ENCODE results near the gene AEN.

AEN gene

GRCh38 chr15:88613074-88613944 is 7.8 kb upstream of the AEN start:
- H4K20me1 ChIP-seq (ENCODE audit: insufficient read depth, low read length, poor library complexity, severe bottlenecking): no peaks in the 10 kb centered on the region
- no peak overlapping the region for H2AFZ ChIP-seq (ENCODE audit: low read length)
- no peak overlapping the region for H3K9ac ChIP-seq (ENCODE audit: low read depth, low read length, poor library complexity, severe bottlenecking)
- no peak overlapping the region for H3K4me3 ChIP-seq (ENCODE audit: low read length, poor library complexity, severe bottlenecking)
- H3K4me1 ChIP-seq (ENCODE audit: insufficient read depth, low read length, poor library complexity, severe bottlenecking): peaks cover 9% of the 10 kb centered on the region
- TF ChIP-seq, protein P1, sequence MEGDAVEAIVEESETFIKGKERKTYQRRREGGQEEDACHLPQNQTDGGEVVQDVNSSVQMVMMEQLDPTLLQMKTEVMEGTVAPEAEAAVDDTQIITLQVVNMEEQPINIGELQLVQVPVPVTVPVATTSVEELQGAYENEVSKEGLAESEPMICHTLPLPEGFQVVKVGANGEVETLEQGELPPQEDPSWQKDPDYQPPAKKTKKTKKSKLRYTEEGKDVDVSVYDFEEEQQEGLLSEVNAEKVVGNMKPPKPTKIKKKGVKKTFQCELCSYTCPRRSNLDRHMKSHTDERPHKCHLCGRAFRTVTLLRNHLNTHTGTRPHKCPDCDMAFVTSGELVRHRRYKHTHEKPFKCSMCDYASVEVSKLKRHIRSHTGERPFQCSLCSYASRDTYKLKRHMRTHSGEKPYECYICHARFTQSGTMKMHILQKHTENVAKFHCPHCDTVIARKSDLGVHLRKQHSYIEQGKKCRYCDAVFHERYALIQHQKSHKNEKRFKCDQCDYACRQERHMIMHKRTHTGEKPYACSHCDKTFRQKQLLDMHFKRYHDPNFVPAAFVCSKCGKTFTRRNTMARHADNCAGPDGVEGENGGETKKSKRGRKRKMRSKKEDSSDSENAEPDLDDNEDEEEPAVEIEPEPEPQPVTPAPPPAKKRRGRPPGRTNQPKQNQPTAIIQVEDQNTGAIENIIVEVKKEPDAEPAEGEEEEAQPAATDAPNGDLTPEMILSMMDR (conservative IDR thresholded peaks at IDR 0.05; ENCODE audit: low read length): no peak
- TF ChIP-seq EZH2phosphoT487 (IDR thresholded peaks at IDR 0.05; ENCODE audit: borderline replicate concordance): no peak
- H3K79me2 ChIP-seq (ENCODE audit: insufficient read depth, low read length): no peaks in the 10 kb centered on the region
- H3K9me3 ChIP-seq (ENCODE audit: insufficient read depth, low read depth, low read length): no peaks in the 10 kb centered on the region
- no peak overlapping the region for H3K4me2 ChIP-seq (ENCODE audit: low read depth, low read length, poor library complexity, severe bottlenecking)
- no peaks in the 10 kb centered on the region for H3F3A ChIP-seq (ENCODE audit: low read depth)
- no peaks in the 10 kb centered on the region for H3K36me3 ChIP-seq (ENCODE audit: insufficient read depth, low read length)
- no peaks in the 10 kb centered on the region for H3K27me3 ChIP-seq (ENCODE audit: insufficient read depth, low read length, poor library complexity, severe bottlenecking)
- no peaks in the 10 kb centered on the region for H3K9me2 ChIP-seq (replicated peaks; ENCODE audit: low read depth, low read length)

- Histone ChIP-seq H3K9ac (ENCODE audit: low read depth, low read length, poor library complexity, severe bottlenecking) (no peak overlapping the region), H3K4me1 (ENCODE audit: insufficient read depth, low read length, poor library complexity, severe bottlenecking) (peaks cover 7% of the 10 kb centered on the region), H2AFZ (ENCODE audit: low read length) (no peak overlapping the region), H3F3A (ENCODE audit: low read depth) (no peaks in the 10 kb centered on the region), H3K9me3 (ENCODE audit: insufficient read depth, low read depth, low read length) (no peaks in the 10 kb centered on the region), H3K4me3 (ENCODE audit: low read length, poor library complexity, severe bottlenecking) (no peak overlapping the region), H3K36me3 (ENCODE audit: insufficient read depth, low read length) (no peaks in the 10 kb centered on the region), H3K27me3 (ENCODE audit: insufficient read depth, low read length, poor library complexity, severe bottlenecking) (no peaks in the 10 kb centered on the region), H3K79me2 (ENCODE audit: insufficient read depth, low read length) (no peaks in the 10 kb centered on the region), H3K9me2 (replicated peaks; ENCODE audit: low read depth, low read length) (no peaks in the 10 kb centered on the region), H4K20me1 (ENCODE audit: insufficient read depth, low read length, poor library complexity, severe bottlenecking) (no peaks in the 10 kb centered on the region), H3K4me2 (ENCODE audit: low read depth, low read length, poor library complexity, severe bottlenecking) (no peak overlapping the region)
- no peak for TF ChIP-seq EZH2phosphoT487 (IDR thresholded peaks at IDR 0.05; ENCODE audit: borderline replicate concordance)
- TF ChIP-seq, protein P1 (conservative IDR thresholded peaks at IDR 0.05; ENCODE audit: low read length): no peak
Measured at GRCh38 chr15:88615303-88616107, 5.6 kb upstream of the AEN start.

- Histone ChIP-seq H3K9me3 (ENCODE audit: insufficient read depth, low read depth, low read length) (no peaks in the 10 kb centered on the region), H3K4me1 (ENCODE audit: insufficient read depth, low read length, poor library complexity, severe bottlenecking) (no peaks in the 10 kb centered on the region), H3K36me3 (ENCODE audit: insufficient read depth, low read length) (no peaks in the 10 kb centered on the region), H3K9ac (ENCODE audit: low read depth, low read length, poor library complexity, severe bottlenecking) (no peak overlapping the region), H2AFZ (ENCODE audit: low read length) (no peak overlapping the region), H3K27me3 (ENCODE audit: insufficient read depth, low read length, poor library complexity, severe bottlenecking) (no peaks in the 10 kb centered on the region), H3K4me3 (ENCODE audit: low read length, poor library complexity, severe bottlenecking) (no peak overlapping the region), H3K79me2 (ENCODE audit: insufficient read depth, low read length) (peaks cover under 1% of the 10 kb centered on the region; the same call in 1 of the 2 replicates), H3F3A (ENCODE audit: low read depth) (no peaks in the 10 kb centered on the region), H3K4me2 (ENCODE audit: low read depth, low read length, poor library complexity, severe bottlenecking) (no peak overlapping the region), H3K9me2 (replicated peaks; ENCODE audit: low read depth, low read length) (no peaks in the 10 kb centered on the region), H4K20me1 (ENCODE audit: insufficient read depth, low read length, poor library complexity, severe bottlenecking) (no peaks in the 10 kb centered on the region)
- TF ChIP-seq, protein P1 (conservative IDR thresholded peaks at IDR 0.05; ENCODE audit: low read length): no peak
- no peak for TF ChIP-seq EZH2phosphoT487 (IDR thresholded peaks at IDR 0.05; ENCODE audit: borderline replicate concordance)
Measured at GRCh38 chr15:88616240-88616639, 4.9 kb upstream of the AEN start.
